Cortex of kidney (tissue), 1 donor: Measurements from ENCODE around the gene PGP.

Source experiments
- DNase-seq: peaks from one replicate; lab custom pipeline; 2025; lab: John Stamatoyannopoulos, UW

Gene PGP

GRCh38 chr16:2180962-2181923 lies 33.4 kb downstream of the PGP start:
- DNase-seq = no peak

- DNase-seq = no peak
These were observed 34.2 kb downstream of the PGP start for GRCh38 chr16:2180461-2180860.

- no peak for DNase-seq
These were observed 35.1 kb downstream of the PGP start for GRCh38 chr16:2179576-2179975.

- no peak for DNase-seq
These were observed 35.5 kb downstream of the PGP start for GRCh38 chr16:2179107-2179501.

- no peak for DNase-seq
These were observed 36.1 kb downstream of the PGP start for GRCh38 chr16:2178321-2179106.

GRCh38 chr16:2177561-2177960 lies 37.1 kb downstream of the PGP start:
- DNase-seq = no peak

GRCh38 chr16:2177101-2177500 lies 37.5 kb downstream of the PGP start:
- DNase-seq = no peak

GRCh38 chr16:2176047-2176446 lies 38.6 kb downstream of the PGP start:
- no peak for DNase-seq

GRCh38 chr16:2175454-2175853 lies 39.2 kb downstream of the PGP start:
- no peak for DNase-seq

- no peak for DNase-seq
These were observed 40.1 kb downstream of the PGP start for GRCh38 chr16:2174396-2175131.

GRCh38 chr16:2173916-2174315 lies 40.7 kb downstream of the PGP start:
- DNase-seq = no peak

GRCh38 chr16:2173366-2173765 lies 41.3 kb downstream of the PGP start:
- DNase-seq = no peak

- no peak for DNase-seq
These were observed 41.8 kb downstream of the PGP start for GRCh38 chr16:2172688-2173335.

- no peak for DNase-seq
These were observed 43.0 kb downstream of the PGP start for GRCh38 chr16:2171601-2172178.

GRCh38 chr16:2170587-2171435 lies 43.8 kb downstream of the PGP start:
- no peak for DNase-seq

- no peak for DNase-seq
These were observed 44.6 kb downstream of the PGP start for GRCh38 chr16:2170080-2170479.

GRCh38 chr16:2167068-2167638 lies 47.5 kb downstream of the PGP start:
- DNase-seq = no peak

GRCh38 chr16:2166263-2167067 lies 48.2 kb downstream of the PGP start:
- DNase-seq = no peak

- DNase-seq = no peak
These were observed 48.8 kb downstream of the PGP start for GRCh38 chr16:2165861-2166260.
